ENCODE results near the gene DDB1. TPM values are rescaled to one million over a fixed set of nuclear protein-coding genes. Genes with fewer than 3 reads are reported as not detected.

DDB1 gene
- total RNA-seq, 2 donors from 2014 or later: 122 to 144 TPM

DNA sequence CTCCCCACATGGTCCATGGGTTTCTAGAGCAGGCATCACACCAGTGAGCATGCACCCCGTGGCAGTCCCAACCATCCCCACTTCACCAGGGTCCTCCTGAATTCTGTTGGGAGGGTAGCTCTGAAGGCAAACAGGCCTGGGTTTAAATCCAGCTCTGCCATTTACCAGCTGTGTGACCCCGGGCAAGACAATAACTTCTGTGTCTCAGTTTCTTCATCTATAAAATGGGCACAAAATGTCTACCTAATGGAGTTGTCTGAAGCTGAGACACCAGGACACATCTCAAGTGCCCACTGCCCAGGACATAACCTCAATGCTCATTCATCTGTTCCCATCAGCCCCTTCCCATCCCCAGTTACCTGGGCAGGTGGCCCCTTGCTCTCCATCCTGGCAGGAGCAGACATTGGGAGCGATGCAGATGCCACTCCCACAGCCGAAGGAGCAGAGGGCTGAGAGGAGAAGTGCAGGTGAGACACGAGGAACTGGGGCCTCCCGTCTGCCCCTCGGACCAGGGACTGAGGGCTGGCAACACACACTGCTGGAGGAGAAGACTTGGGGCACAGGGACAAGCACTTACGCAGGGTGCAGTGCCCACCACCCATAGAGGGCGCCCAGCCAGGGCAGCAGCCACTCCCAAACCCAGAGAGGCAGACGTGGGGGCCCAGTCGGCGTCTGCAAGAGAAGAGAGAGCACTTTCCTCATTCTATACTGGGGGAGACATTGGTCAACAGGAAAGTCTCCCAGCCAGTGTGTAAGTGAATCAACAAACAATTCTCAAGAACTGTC, 41.8 kb downstream of the DDB1 start:
- H3K4me1 ChIP-seq (ENCODE audit: control insufficient read depth in 1 of 2, low read depth in 2 of 2): peaks cover 21 to 26% of the 10 kb centered on the region in 2 donors
- no peaks in the 10 kb centered on the region for H3K36me3 ChIP-seq
- H3K9me3 ChIP-seq: no peaks in the 10 kb centered on the region
- ATAC-seq (ENCODE audit: insufficient number of reproducible peaks, low FRiP score, low read depth): no peak
- H3K27ac ChIP-seq: no peak overlapping the region
- no peak for DNase-seq (ENCODE audit: low spot score)
- no peaks in the 10 kb centered on the region for H3K27me3 ChIP-seq (replicated peaks; ENCODE audit: insufficient read depth)
- TF ChIP-seq, protein P1, sequence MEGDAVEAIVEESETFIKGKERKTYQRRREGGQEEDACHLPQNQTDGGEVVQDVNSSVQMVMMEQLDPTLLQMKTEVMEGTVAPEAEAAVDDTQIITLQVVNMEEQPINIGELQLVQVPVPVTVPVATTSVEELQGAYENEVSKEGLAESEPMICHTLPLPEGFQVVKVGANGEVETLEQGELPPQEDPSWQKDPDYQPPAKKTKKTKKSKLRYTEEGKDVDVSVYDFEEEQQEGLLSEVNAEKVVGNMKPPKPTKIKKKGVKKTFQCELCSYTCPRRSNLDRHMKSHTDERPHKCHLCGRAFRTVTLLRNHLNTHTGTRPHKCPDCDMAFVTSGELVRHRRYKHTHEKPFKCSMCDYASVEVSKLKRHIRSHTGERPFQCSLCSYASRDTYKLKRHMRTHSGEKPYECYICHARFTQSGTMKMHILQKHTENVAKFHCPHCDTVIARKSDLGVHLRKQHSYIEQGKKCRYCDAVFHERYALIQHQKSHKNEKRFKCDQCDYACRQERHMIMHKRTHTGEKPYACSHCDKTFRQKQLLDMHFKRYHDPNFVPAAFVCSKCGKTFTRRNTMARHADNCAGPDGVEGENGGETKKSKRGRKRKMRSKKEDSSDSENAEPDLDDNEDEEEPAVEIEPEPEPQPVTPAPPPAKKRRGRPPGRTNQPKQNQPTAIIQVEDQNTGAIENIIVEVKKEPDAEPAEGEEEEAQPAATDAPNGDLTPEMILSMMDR (IDR thresholded peaks at IDR 0.05): no peak
- no peak overlapping the region for H3K4me3 ChIP-seq

DNA sequence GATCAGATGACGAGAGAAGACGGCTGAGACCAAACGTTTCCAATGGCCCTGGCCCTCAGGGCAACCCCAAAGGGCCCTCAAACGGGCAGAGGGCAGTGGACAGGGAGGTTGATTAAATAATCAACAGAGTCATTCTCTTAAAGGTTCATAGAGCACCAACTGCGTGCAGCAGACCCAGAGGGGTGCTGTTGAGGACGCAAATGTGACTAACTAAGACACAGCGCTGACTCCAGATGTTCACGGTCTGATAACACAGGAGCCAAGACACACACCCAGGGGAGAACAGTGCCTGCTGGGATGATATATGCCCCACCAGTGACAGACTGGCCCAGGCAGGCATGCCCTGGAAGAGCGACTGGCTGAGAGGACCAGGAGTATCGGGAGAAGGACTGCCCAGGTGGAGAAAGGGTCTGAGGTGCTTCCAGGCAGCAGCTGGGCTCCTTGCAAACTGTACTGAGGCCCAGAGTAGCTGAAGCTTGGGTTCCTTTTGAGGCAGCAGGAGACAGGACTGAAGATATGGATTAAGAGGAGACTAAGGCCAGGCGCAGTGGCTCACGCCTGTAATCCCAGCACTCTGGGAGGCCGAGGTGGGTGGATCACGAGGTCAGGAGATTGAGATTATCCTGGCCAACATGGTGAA, 45.4 kb downstream of the DDB1 start:
- no peaks in the 10 kb centered on the region for H3K27me3 ChIP-seq (replicated peaks; ENCODE audit: insufficient read depth)
- no peak for DNase-seq (ENCODE audit: low spot score)
- no peak overlapping the region for H3K4me3 ChIP-seq
- no peaks in the 10 kb centered on the region for H3K36me3 ChIP-seq
- TF ChIP-seq, protein P1 (IDR thresholded peaks at IDR 0.05): no peak
- no peaks in the 10 kb centered on the region for H3K9me3 ChIP-seq
- no peak for ATAC-seq (ENCODE audit: insufficient number of reproducible peaks, low FRiP score, low read depth)
- H3K27ac ChIP-seq: no peak overlapping the region
- no peaks in the 10 kb centered on the region for H3K4me1 ChIP-seq (ENCODE audit: control insufficient read depth in 1 of 2, low read depth in 2 of 2)

DNA sequence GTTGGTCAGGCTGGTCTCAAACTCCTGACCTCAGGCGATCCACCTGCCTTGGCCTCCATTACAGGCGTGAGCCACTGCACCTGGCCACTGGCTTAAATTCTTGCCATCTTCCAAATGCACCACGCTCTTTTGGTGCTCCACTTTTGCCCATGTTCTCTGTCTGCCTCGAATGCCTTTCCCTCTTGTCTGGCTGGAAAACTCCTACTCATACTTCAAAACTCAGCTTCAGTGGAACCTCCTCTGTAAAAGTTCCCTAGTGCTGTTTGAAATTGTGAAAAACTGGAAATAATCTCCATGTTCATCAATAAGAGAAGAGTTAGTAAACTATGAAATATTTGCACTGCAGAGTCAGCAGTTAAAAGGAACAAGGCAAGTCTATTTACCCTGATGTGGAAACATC, 49.3 kb downstream of the DDB1 start:
- no peak for DNase-seq (ENCODE audit: low spot score)
- TF ChIP-seq, protein P1 (IDR thresholded peaks at IDR 0.05): no peak

DNA sequence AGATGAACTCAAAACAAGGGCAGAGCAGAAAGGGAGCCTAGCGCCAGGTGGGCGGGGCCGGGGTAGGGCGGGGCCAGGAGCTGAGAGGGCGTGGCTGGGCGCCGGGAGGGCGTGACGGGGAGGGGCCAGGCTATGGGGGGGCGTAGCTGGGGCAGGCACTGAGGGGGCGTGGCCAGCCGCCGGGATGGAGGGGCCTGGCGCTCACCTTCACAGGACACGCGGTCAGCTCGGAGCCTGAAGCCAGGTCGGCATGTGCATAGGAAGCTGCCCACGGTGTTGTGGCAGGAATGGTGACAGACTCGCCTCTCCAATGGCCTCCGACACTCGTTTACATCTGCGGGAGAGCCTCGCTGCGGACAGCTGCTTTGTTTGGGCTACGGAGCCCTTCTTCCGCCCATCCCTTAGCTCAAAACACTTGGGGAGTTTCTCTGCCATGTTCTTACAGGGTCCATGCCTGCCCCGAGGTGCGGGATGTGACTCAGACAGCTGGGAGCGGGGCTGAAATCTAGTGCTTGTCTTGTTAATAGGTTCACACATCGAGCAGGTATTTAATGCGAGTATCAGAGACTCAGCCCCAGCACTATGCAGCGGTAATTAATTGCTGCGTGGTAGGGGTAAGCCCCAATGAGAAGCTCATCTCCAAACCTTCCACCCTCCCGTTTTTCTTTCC, 51.2 kb downstream of the DDB1 start:
- Histone ChIP-seq H3K9me3 (no peaks in the 10 kb centered on the region), H3K27ac (no peak overlapping the region), H3K4me3 (no peak overlapping the region), H3K36me3 (no peaks in the 10 kb centered on the region), H3K4me1 (ENCODE audit: control insufficient read depth in 1 of 2, low read depth in 2 of 2) (no peaks in the 10 kb centered on the region), H3K27me3 (replicated peaks; ENCODE audit: insufficient read depth) (no peaks in the 10 kb centered on the region)
- TF ChIP-seq, protein P1 (IDR thresholded peaks at IDR 0.05): no peak
- ATAC-seq (ENCODE audit: insufficient number of reproducible peaks, low FRiP score, low read depth) (no peak), DNase-seq (ENCODE audit: low spot score) (no peak)

More for the DNA sequence above, 49.3 kb downstream of the DDB1 start:
- no peaks in the 10 kb centered on the region for H3K9me3 ChIP-seq
- no peak for ATAC-seq (ENCODE audit: insufficient number of reproducible peaks, low FRiP score, low read depth)
- no peak overlapping the region for H3K4me3 ChIP-seq
- H3K36me3 ChIP-seq: no peaks in the 10 kb centered on the region
- no peaks in the 10 kb centered on the region for H3K27me3 ChIP-seq (replicated peaks; ENCODE audit: insufficient read depth)
- no peak overlapping the region for H3K27ac ChIP-seq
- no peaks in the 10 kb centered on the region for H3K4me1 ChIP-seq (ENCODE audit: control insufficient read depth in 1 of 2, low read depth in 2 of 2)

Data from thoracic aorta (tissue), 2 donors.